K562 (cell line): ENCODE results near the gene GPR42. TPM values are rescaled to one million over a fixed set of nuclear protein-coding genes. Genes with fewer than 3 reads are reported as not detected.

ENCODE experiments used
- ATAC-seq: fragments of 200-7000 bp; cut with Tn5 transposase; 3 replicates; pipeline ENCODE4 v1.9.1; 2020; ENCODE audit warnings: moderate library complexity
- BruUV-seq: library from RNA; stranded (reverse); fragments of 400-500 nt; replicated peaks from 2 replicates; lab custom pipeline; 2021; lab: Mats Ljungman, UMichigan
- CTCF ChIA-PET: fragments of 300-600 bp; formaldehyde crosslinking; extraction: SDS; loops from one replicate; lab custom pipeline; 2021; ENCODE audit warnings: low intra/inter-chr PET ratio; lab: Yijun Ruan, JAX
- POLR2A ChIA-PET: fragments of 300-600, 350-650 bp; sonication (Branson Sonifier 250); formaldehyde crosslinking; extraction: SDS; loops from one replicate; lab custom pipeline; 2021; ENCODE audit warnings: antibody characterized with exemption, inconsistent platforms; lab: Yijun Ruan, JAX
- DNase-seq, 4 experiments: peaks; one replicate each; pipeline versions ENCODE4 v3.0.0 to v3.0.0-alpha.2; 2011 to 2018; ENCODE audit warnings: low spot score in 3 of 4, mixed read lengths in 3 of 4; ENCODE audit errors: extremely low read depth in 1 of 4
- FAIRE-seq: peaks from 2 replicates; lab custom pipeline; 2011; peaks lifted over from hg19 to GRCh38; lab: Jason Lieb, UNC
- H2AFZ ChIP-seq: 2 replicates; pipeline ENCODE4 v1.6.0; 2011; ENCODE audit warnings: low read depth, low read length, control low read depth, inconsistent platforms
- H3K27ac ChIP-seq: fragments of 200-600 bp; 3 replicates; pipeline ENCODE4 v1.8.0; 2011; ENCODE audit warnings: low read depth, mild to moderate bottlenecking, control low read depth, inconsistent platforms, low read length, moderate library complexity, mixed read lengths; ENCODE audit errors: extremely low read depth
- H3K27me3 ChIP-seq, 2 experiments: fragments of 300-600 bp in 1 of 2; 2 replicates in 1 of 2; 3 replicates in 1 of 2; pipeline versions ENCODE4 v1.6.0 to v1.8.0; 2011; ENCODE audit warnings: inconsistent platforms in 2 of 2, low read length in 2 of 2, mild to moderate bottlenecking in 1 of 2, mixed read lengths in 1 of 2, moderate library complexity in 1 of 2; ENCODE audit not compliant: control insufficient read depth in 2 of 2, insufficient read depth in 2 of 2
- H3K36me3 ChIP-seq: fragments of 300-600 bp; 3 replicates; pipeline ENCODE4 v1.8.0; 2011; ENCODE audit warnings: mild to moderate bottlenecking, low read length, inconsistent platforms; ENCODE audit not compliant: control insufficient read depth, insufficient read depth
- H3K4me1 ChIP-seq, 2 experiments: fragments of 200-600 bp in 1 of 2; replicated peaks in 1 of 2; 2 replicates in 1 of 2; 3 replicates in 1 of 2; pipeline versions ENCODE4 v1.5.1 to v1.8.0; 2011; ENCODE audit warnings: inconsistent platforms in 2 of 2, low read length in 2 of 2, mild to moderate bottlenecking in 1 of 2, mixed read lengths in 1 of 2, moderate library complexity in 1 of 2; ENCODE audit not compliant: control insufficient read depth in 2 of 2, insufficient read depth in 2 of 2
- H3K4me2 ChIP-seq: 2 replicates; pipeline ENCODE4 v1.6.1; 2011; ENCODE audit warnings: low read length, control low read depth, inconsistent platforms, mixed read lengths; ENCODE audit not compliant: insufficient read depth
- H3K4me3 ChIP-seq: fragments of 200-600 bp; sonication (generic), shearing (Covaris generic); 2 replicates; pipeline ENCODE4 v1.5.1; 2016; ENCODE audit warnings: control low read depth, inconsistent platforms
- H3K79me2 ChIP-seq: fragments of 200-600 bp; 3 replicates; pipeline ENCODE4 v1.8.0; 2011; ENCODE audit warnings: low read length, inconsistent platforms; ENCODE audit not compliant: control insufficient read depth, insufficient read depth
- H3K9ac ChIP-seq, 2 experiments: 2 replicates each; pipeline versions ENCODE4 v1.6.0 to v1.6.1; 2011; ENCODE audit warnings: low read depth in 2 of 2, low read length in 2 of 2, control low read depth in 1 of 2, inconsistent platforms in 1 of 2, mild to moderate bottlenecking in 1 of 2, mixed read lengths in 1 of 2; ENCODE audit not compliant: insufficient read depth in 1 of 2
- H3K9me1 ChIP-seq: one replicate; pipeline ENCODE4 v1.6.0; 2011; ENCODE audit warnings: inconsistent platforms, mild to moderate bottlenecking, low read length, moderate library complexity; ENCODE audit not compliant: control insufficient read depth, insufficient read depth
- H3K9me3 ChIP-seq: replicated peaks from 2 replicates; pipeline ENCODE4 v1.5.1; 2011; ENCODE audit warnings: low read depth, low read length, inconsistent platforms; ENCODE audit not compliant: control insufficient read depth, insufficient read depth
- H4K20me1 ChIP-seq: replicated peaks from 2 replicates; pipeline ENCODE4 v1.6.1; 2011; ENCODE audit warnings: low read length, inconsistent platforms, mixed read lengths; ENCODE audit not compliant: control insufficient read depth, insufficient read depth
- ADNP ChIP-seq: fragments of 200-800 bp; sonication (Bioruptor generic); IDR thresholded peaks from 2 replicates; pipeline ENCODE4 v1.6.1; 2016; ENCODE audit warnings: missing genetic modification characterization, missing compliant biosample characterization
- BACH1 ChIP-seq: fragments of 200-800 bp; sonication (Bioruptor generic); IDR thresholded peaks from 2 replicates; pipeline ENCODE4 v1.6.1; 2016; ENCODE audit warnings: missing genetic modification characterization, missing compliant biosample characterization
- CTBP1 ChIP-seq: fragments of 450-650 bp; IDR thresholded peaks from 2 replicates; pipeline ENCODE4 v1.6.1; 2016; ENCODE audit warnings: borderline replicate concordance
- CUX1 ChIP-seq: fragments of 200-800 bp; sonication (Bioruptor generic); IDR thresholded peaks from 2 replicates; pipeline ENCODE4 v1.6.1; 2016; ENCODE audit warnings: missing genetic modification characterization, missing compliant biosample characterization
- HDAC1 ChIP-seq, 2 experiments: fragments of 450-650 bp; IDR thresholded peaks; 2 replicates each; pipeline ENCODE4 v1.6.1; 2016 to 2017; ENCODE audit warnings: inconsistent platforms in 1 of 2, mild to moderate bottlenecking in 1 of 2, moderate library complexity in 1 of 2
- IRF2 ChIP-seq: sonication (generic); formaldehyde crosslinking; IDR thresholded peaks from 2 replicates; pipeline ENCODE4 v1.8.1; 2022; ENCODE audit warnings: mild to moderate bottlenecking, missing genetic modification reagents
- KDM1A ChIP-seq, 2 experiments: fragments of 450-650 bp; IDR thresholded peaks; 2 replicates each; pipeline ENCODE4 v1.6.1; 2016; ENCODE audit warnings: mild to moderate bottlenecking in 2 of 2
- MAFK ChIP-seq: IDR thresholded peaks from 2 replicates; pipeline ENCODE4 v1.6.1; 2011; ENCODE audit warnings: low read length, improper control_type of control experiment
- MXI1 ChIP-seq: IDR thresholded peaks from 2 replicates; pipeline ENCODE4 v1.6.1; 2011; ENCODE audit warnings: low read depth, mild to moderate bottlenecking, improper control_type of control experiment, low read length
- NUFIP1 ChIP-seq: fragments of 450-650 bp; IDR thresholded peaks from 2 replicates; pipeline ENCODE4 v1.6.1; 2018; ENCODE audit not compliant: partially characterized antibody
- POLR2H ChIP-seq: IDR thresholded peaks from 2 replicates; pipeline ENCODE4 v1.6.1; 2016; ENCODE audit warnings: missing genetic modification characterization, low read depth, mild to moderate bottlenecking, control low read depth, missing compliant biosample characterization, moderate library complexity
- RBM39 ChIP-seq: fragments of 200-400 bp; formaldehyde crosslinking; optimal IDR thresholded peaks from 2 replicates; pipeline ENCODE3; 2018; ENCODE audit warnings: low read depth, low read length
- SIRT6 ChIP-seq: IDR thresholded peaks from one replicate; pipeline ENCODE4 v1.6.1; 2012; ENCODE audit warnings: low read depth, mild to moderate bottlenecking, control low read depth, inconsistent platforms, low read length, moderate library complexity
- SMARCE1 ChIP-seq: fragments of 450-650 bp; IDR thresholded peaks from 2 replicates; pipeline ENCODE4 v1.7.1; 2016; ENCODE audit warnings: mild to moderate bottlenecking
- SRSF9 ChIP-seq: fragments of 200-400 bp; formaldehyde crosslinking; IDR thresholded peaks from 2 replicates; pipeline ENCODE4 v1.6.1; 2017; ENCODE audit warnings: low read depth, low read length, borderline replicate concordance
- TCF3 ChIP-seq: sonication (generic); formaldehyde crosslinking; IDR thresholded peaks from 2 replicates; pipeline ENCODE4 v1.4.0; 2020; ENCODE audit warnings: mild to moderate bottlenecking, missing genetic modification reagents
- ZNF41 ChIP-seq: fragments of 250-450 bp; sonication (Bioruptor Pico); conservative IDR thresholded peaks from 2 replicates; pipeline ENCODE4 v1.4.0; 2020; ENCODE audit warnings: mild to moderate bottlenecking
- ZNF431 ChIP-seq: sonication (generic); formaldehyde crosslinking; IDR thresholded peaks from 2 replicates; pipeline ENCODE4 v1.8.0; 2022; ENCODE audit warnings: mild to moderate bottlenecking, missing genetic modification reagents
- ZNF445 ChIP-seq: fragments of 250-450 bp; sonication (Bioruptor Pico); IDR thresholded peaks from 2 replicates; pipeline ENCODE4 v1.4.0; 2020; ENCODE audit warnings: low read depth, mild to moderate bottlenecking, moderate library complexity
- ZNF717 ChIP-seq: fragments of 250-450 bp; sonication (Bioruptor Pico); IDR thresholded peaks from 2 replicates; pipeline ENCODE4 v1.5.0; 2021
- in situ Hi-C: fragments of 300-500 bp; cut with MboI; formaldehyde crosslinking; loops from 4 replicates; pipeline ENCODE4 v1.15.0; 2018; ENCODE audit warnings: inconsistent platforms, mixed read lengths
- intact Hi-C: fragments of 100-400 bp; cut with micrococcal nuclease; formaldehyde crosslinking; loops from 2 replicates; pipeline ENCODE4 v1.14.2; 2022
- polyA plus RNA-seq, 8 experiments: library from polyadenylated mRNA; depleted of rRNA in 4 of 8; stranded (reverse) in 5 of 8; unstranded in 3 of 8; fragments of >200 nt; fragmentation: Nextera tagmentation in 2 of 8; fragmentation: Illumina TruSeq in 1 of 8; extraction: Ambion mirVana in 2 of 8; extraction: Trizol in 1 of 8; gene quantifications; 2 replicates each; pipeline versions ENCODE4 v1.2.1 to v1.2.3, GENCODE V29; 2011 to 2014; ENCODE audit warnings: inconsistent platforms in 1 of 8, missing spikeins in 1 of 8
- total RNA-seq, 7 experiments: library from RNA; depleted of rRNA in 6 of 7; stranded (reverse); fragments of >200 nt in 6 of 7; fragmentation: Illumina TruSeq in 2 of 7; extraction: Trizol in 2 of 7; gene quantifications; 2 replicates each; pipeline versions ENCODE4 v1.2.1 to v1.2.3, GENCODE V29; 2011 to 2021; ENCODE audit warnings: low replicate concordance in 1 of 7
- TF ChIP-seq, protein P1 (sequence below): IDR thresholded peaks from 2 replicates; pipeline ENCODE4 v1.6.1; 2014; ENCODE audit warnings: antibody characterized with exemption

Gene GPR42
- total and polyA plus RNA-seq, 9 of the 15 experiments (the other 6 are each of a cell fraction or from before 2014, with no cell fraction given) = not detected

DNA sequence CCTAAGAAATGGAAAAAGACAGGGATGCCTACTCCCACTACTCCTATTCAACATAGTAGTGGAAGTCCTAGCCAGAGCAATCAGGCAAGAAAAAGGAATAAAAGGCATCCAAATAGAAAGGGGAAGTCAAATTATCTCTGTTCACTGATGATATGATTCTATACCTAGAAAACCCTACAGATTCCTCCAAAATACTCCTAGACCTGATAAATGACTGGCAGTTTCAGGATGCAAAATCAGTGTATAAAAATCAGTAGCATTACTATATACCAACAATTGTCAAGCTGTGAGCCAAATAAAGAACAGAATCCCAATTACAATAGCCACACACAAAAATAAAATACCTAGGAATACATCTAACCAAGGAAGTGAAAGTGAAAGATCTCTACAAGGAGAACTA, 1.3 kb upstream of the GPR42 start:
- Histone ChIP-seq H3K36me3 (no peaks in the 10 kb centered on the region), H3K27me3 (peaks cover 13 to 16% of the 10 kb centered on the region in 2 experiments), H3K79me2 (no peaks in the 10 kb centered on the region), H3K4me3 (no peak overlapping the region), H3K9me3 (no peaks in the 10 kb centered on the region), H3K4me2 (no peak overlapping the region), H2AFZ (no peak overlapping the region), H3K27ac (no peak overlapping the region), H3K9ac (no peak overlapping the region), H4K20me1 (no peaks in the 10 kb centered on the region), H3K9me1 (no peaks in the 10 kb centered on the region), H3K4me1 (peaks cover 0 to 4% of the 10 kb centered on the region in 2 experiments; a peak in 1 of 5 replicates)
- in situ Hi-C loops (no loop called here), intact Hi-C loops (no loop called here)
- DNase-seq (no peak), ATAC-seq (no peak), FAIRE-seq (no peak)
- CTCF ChIA-PET = no interaction called here
- no TSS peak for BruUV-seq
- POLR2A ChIA-PET = no interaction called here
- 0 out of 2 replicates have a peak, but pooled peaks have one; percentile 22 for TF ChIP-seq ADNP (tag)
- TF ChIP-seq, protein P1, sequence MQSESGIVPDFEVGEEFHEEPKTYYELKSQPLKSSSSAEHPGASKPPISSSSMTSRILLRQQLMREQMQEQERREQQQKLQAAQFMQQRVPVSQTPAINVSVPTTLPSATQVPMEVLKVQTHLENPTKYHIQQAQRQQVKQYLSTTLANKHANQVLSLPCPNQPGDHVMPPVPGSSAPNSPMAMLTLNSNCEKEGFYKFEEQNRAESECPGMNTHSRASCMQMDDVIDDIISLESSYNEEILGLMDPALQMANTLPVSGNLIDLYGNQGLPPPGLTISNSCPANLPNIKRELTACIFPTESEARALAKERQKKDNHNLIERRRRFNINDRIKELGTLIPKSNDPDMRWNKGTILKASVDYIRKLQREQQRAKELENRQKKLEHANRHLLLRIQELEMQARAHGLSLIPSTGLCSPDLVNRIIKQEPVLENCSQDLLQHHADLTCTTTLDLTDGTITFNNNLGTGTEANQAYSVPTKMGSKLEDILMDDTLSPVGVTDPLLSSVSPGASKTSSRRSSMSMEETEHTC = no peak
- TF ChIP-seq MXI1 = no peak
- no peak for TF ChIP-seq SMARCE1
- no peak for TF ChIP-seq ZNF445
- no peak for TF ChIP-seq CTBP1
- no peak for TF ChIP-seq ZNF717
- TF ChIP-seq MAFK = no peak
- TF ChIP-seq SIRT6 = no peak
- no peak for TF ChIP-seq ZNF41
- TF ChIP-seq ZNF431 (CRISPR knock-in tag) = no peak
- TF ChIP-seq IRF2 = no peak
- no peak for TF ChIP-seq NUFIP1
- TF ChIP-seq SRSF9 = no peak
- 0 out of 2 replicates have a peak, but pooled peaks have one; percentile 5 for TF ChIP-seq TCF3 (CRISPR knock-in tag)
- no peak for TF ChIP-seq RBM39
- TF ChIP-seq HDAC1 (IDR thresholded peaks at IDR 0.05) = peak in 1 of 2 experiments; percentile 39; a peak in 1 of 4 replicates
- TF ChIP-seq CUX1 (CRISPR knock-in tag) = no peak
- peak; percentile 54 to 68; a peak in 3 of 4 replicates for TF ChIP-seq KDM1A (IDR thresholded peaks at IDR 0.05)
- TF ChIP-seq BACH1 = no peak
- TF ChIP-seq POLR2H = no peak
